LHCN-M2 (cell line): ENCODE results near the gene MTMR4. TPM values are rescaled to one million over a fixed set of nuclear protein-coding genes. Genes with fewer than 3 reads are reported as not detected.
"Not testable (repeated sequence)": the region's sequence is repeated elsewhere in the genome, so short reads cannot be mapped to it uniquely, and the experiment has no call there.

Experiments used
- DNase-seq: peaks from one replicate; pipeline ENCODE4 v3.0.0-alpha.2; 2012; ENCODE audit warnings: low read depth
- polyA plus RNA-seq: library from polyadenylated mRNA; unstranded; fragments of >200 nt; gene quantifications from one replicate; pipeline ENCODE4 v1.2.1, GENCODE V29; 2012; ENCODE audit warnings: missing spikeins
- total RNA-seq: library from RNA; depleted of rRNA; stranded (reverse); fragments of >200 nt; gene quantifications from 2 replicates; pipeline ENCODE4 v1.2.3, GENCODE V29; 2014; rRNA removed

MTMR4 gene
- total RNA-seq = 56.2 and 58.2 TPM in 2 replicates
- 8.8 TPM for polyA plus RNA-seq

DNA sequence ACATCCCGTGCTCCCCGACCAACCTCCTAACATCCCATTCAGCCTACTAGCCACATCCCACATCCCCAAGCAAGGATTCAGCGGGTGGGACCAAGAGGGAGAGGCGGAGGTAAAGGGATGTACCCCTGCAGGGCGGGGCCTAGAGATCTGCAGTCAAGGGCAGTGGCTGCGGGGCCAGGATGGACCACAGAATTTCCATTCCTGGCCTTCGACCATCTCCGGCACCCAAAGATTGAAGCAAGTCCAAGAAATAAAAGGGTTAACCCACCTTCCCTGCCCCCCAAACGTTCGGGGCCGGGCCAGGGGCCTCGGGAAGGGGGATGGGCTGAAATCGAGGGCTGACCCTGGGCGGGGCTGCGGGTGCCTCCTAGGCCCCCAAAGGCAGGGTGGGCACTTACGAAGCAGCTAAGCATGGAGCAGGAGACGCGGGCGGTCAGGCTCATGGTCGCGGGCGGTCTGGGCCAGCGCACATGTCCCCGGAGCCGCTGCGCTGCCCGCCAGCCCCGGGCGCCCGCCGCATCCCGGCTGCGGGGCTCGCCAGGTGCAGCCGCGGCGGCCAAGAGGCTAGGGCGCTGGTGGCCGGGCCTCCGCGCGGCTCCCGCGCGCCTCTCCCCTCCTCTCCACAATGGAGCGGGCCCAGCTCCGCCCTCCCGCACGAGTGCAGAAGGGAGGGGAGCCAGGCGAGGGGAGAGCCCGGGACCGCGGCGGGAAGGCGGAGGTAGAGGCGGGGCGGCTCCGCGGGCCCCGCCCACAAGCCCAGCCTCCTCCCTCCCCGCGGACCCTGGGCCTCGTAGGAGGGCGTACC is at the start of gene MTMR4:
MTMR4 (minus strand) TSS at position 674 of the 805 bp plus-strand sequence; CDS start at position 443, 231 bp downstream.
- DNase-seq = peak; percentile 60

- DNase-seq = peak; percentile 12
Measured at GRCh38 chr17:58560511-58560910, 46.1 kb upstream of the MTMR4 start.

- DNase-seq = no peak
Measured at GRCh38 chr17:58557981-58558380, 43.5 kb upstream of the MTMR4 start.

- DNase-seq = no peak
Measured at GRCh38 chr17:58556833-58557250, 42.4 kb upstream of the MTMR4 start.

GRCh38 chr17:58555109-58555508 is 40.7 kb upstream of the MTMR4 start:
- not testable (repeated sequence) for DNase-seq

- DNase-seq = no peak
Measured at GRCh38 chr17:58541249-58541648, 26.8 kb upstream of the MTMR4 start.

DNA sequence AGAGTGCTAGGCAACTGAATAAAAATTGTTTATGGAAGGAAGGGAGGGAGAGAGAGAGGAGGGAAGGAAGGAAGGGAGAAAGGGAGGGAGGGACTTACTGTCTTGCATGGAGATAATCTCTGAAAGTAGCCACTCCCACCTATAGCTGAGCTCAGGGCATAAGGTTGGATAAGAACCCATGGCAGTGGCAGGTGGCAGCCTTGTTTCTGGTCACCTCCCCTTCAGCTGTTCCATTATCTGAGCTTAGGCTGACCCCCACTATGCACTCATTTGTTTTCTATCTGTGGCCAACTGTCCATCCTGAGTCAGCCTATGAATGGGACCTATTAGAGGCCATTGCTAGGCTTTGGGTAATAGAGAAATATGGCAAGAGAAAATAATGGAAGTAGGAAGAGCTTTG is 25.3 kb upstream of the MTMR4 start:
- DNase-seq = no peak

DNA sequence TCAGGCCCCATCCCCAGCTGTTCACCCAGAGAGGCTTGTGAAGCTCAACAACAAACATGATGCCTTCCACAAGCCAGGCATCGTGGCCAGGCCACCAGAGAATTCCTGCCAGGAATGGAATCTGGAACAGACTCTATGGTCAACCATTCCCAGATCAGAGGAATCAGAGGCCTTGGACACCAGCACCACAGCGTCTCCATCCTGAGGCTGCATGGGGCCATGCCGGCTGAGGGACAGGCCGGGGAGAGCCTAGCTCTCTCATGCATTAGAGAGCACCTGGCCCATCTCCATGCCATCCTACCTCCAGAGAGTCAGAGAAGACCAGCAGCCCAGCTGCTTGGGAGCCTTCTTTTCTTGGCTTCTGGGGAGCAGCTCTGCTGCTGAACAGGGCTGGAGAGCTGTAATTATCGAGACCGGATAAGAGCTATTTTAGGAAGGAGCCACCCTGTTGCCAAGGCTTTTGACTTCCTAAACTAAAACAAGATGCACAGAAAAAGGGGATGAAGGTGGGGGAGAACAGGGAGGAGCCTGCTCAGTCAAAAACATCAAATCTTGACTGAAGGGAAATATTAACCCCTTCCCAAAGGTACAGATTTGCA is 24.5 kb upstream of the MTMR4 start:
- DNase-seq = no peak

DNA sequence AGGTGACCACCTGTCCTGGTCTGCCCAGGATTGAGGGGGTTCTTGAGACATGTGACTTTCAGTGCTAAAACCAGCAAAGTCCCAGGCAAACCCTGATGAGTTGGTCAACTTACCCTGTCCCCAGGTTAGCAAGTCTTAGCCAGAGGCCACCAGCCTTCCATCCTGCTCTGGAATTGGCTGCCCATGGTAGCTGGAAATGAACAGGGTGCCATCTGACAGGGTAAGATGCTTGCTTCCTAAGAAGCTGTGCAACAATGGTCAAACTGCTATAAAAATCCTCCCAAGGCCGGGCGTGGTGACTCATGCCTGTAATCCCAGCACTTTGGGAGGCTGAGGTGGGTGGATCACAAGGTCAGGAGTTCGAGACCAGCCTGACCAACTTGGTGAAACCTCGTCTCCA is 22.8 kb upstream of the MTMR4 start:
- no peak for DNase-seq

DNA sequence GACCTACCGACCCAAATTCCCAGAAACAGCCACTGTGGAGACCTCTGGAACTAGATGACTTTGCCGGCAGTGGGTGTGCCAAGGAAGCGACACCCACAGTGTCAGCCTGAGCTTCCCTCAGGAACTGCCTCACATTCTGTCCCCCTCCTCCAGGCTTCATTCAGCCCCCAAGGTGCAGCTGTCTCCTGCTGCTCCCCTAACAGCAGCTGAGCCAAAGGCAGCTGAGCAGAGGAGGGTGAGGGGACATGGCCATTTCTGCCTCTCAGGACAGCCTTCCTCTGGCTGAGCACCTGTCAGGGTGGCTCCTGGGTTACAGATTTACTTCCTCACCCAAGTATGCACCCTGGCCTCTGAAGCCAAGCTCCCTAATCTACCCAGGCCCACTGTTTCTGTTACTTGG is 22.1 kb upstream of the MTMR4 start:
- peak; percentile 30 for DNase-seq

DNA sequence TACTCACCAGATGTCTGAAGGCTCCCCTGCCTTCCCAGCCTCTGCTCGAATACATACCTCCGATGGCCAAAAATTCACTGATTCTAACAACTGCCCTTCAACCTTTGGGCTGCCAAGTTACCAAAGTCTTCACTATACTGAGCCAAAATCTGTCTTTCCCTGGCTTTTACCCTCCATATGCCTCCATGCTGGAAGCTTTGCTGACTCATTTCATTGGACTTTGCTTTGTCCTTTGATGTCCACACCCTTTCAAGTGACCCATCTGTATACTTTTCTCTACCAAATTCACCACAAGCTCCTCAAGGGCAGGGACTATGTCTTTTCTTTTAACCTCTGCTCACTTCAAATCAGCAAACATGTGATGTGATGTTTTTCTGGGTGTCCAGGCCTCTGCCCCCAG is 21.0 kb upstream of the MTMR4 start:
- DNase-seq = peak; percentile 65

GRCh38 chr17:58534901-58535421 is 20.5 kb upstream of the MTMR4 start:
- peak; percentile 87 for DNase-seq

DNA sequence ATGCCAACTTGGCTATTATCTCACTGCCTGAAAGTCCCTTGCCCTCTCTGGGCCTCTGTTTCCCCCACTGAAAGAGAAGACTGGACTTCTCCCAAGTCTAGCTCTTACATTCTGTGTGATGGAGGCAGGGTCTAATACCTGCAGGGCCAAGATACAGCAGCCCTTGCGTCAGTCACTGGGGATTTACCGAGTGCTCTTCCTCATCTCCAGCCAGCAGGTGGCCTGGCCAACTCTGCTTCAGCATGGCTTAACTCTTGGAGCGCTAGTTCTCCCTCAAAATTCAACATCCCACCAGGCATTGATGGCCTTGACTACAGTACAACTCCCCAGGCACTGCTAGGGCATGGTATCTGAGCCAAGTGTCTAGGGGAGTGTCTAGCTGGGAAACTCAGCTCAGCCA is 19.9 kb upstream of the MTMR4 start:
- no peak for DNase-seq

GRCh38 chr17:58533616-58534188 is 19.3 kb upstream of the MTMR4 start:
- DNase-seq = no peak

DNA sequence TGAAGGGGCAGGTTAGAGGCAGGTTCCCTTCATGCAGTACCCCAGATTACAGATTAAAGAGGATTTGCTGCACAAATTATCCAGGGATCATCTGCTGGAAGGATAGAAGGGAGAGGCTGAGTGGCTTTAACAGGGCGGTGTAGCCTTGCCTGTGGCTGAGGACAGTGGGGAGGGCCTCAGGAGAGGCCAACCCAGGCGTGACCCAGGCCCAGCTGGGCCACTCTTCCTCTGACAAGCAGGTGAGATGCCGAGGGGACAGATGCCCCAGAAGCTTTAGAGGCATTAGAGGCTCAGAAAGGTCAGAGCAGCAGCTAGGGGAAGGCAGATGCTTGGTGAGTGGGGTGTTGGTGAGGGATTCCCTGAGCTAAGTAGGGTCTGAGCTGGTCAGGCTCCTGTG is 18.1 kb upstream of the MTMR4 start:
- no peak for DNase-seq

- no peak for DNase-seq
Measured at GRCh38 chr17:58531661-58532554, 17.5 kb upstream of the MTMR4 start.

DNA sequence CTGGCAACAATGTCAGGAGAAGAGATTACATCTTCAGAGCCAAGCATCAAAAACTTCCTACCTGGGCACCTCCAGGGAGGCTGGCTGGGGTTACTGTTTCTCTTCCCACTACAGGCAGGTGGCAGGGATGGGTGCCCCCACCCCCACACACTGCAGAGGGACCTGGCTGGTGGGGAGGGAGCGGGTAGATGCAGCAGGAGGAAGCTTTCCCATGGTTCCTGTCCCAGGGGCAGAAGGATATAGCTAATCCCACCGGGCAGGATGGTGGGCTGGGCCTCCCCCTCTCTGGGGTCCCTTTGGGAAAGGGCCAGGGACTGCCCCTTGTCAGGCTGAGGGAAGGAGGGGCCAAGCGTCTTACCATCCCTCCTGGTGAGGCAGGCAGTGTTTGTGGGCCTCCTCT is 16.7 kb upstream of the MTMR4 start:
- DNase-seq = no peak

DNA sequence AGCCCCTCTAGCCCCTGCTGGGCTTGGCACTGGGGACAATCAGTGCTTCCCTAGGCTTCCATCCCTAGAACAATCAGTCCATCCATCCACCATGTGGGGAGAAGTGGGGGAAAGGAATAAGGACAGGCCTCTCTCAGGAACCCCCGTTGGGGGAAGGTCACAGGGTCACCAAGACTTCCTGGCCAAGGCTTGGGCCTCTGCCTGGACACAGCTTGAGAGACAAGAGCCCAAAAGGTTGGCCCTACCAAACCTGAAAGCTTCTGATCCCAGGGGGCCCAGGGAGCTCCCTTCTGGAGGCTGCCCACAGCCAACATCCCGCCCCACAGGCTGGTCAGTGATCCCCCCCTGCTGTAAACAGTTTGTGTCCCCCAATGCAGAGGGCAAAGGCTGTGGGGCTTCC is 16.2 kb upstream of the MTMR4 start:
- DNase-seq = no peak

DNA sequence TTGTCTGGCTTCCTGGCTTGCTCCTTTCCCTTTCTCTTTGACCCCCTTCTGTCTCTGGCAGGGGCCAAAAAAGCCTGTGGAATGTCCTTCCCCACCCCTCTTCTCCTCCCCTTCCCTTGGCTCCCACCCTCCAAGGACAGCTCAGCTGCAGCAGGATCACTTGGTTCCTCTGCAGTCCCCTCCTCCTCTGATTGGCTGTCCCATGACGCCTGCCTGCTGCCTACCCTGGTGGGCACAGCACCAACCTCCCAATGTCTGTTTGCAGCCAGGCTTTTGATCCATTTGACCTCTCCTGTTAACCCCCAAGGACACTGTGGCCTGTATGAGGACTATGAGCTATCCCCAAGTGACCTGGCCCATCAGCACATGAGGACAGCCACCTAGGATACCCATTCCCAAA is 14.8 kb upstream of the MTMR4 start:
- DNase-seq = no peak

- DNase-seq = no peak
Measured at GRCh38 chr17:58528443-58528842, 14.0 kb upstream of the MTMR4 start.

DNA sequence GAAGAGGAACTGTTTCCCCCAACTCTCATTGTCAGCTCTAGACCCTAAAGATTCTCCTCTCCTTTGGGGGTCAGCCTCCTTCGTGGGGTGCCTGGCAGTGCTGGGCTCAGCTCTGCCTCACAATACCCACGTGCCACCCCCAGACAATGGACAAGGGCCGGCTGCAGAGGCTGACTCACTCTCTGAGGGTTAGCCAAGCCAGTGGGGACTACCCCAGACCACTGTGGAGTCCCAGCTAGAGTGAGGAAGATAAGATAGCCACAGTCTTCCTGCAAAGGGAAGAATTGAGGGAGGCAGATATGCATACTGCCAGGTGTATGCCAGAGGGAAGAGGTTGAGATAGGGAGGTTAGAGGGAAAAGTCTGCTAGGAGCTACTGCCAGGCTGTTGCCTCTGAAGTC is 13.5 kb upstream of the MTMR4 start:
- no peak for DNase-seq

DNA sequence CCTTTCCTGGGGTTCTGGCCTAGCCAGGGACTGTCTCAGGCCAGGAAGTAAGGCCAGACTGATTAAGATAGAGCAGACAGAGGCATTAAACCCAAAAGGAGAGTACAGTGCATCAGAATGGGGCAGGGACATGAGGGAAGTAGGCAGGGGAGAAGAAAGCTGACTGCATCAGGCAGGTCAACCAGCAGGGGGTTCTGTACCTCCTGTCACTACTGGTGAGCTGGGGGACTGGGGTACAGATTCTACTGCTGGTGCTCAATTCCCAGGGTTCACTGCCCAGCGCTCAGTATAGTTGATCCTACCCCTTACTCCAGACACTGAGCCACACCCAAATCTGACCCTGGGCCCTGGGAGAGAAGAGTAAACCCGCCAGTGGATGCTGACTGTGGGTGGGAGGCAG is 12.9 kb upstream of the MTMR4 start:
- DNase-seq = no peak
